Liver (tissue), 9 donors: Measurements from ENCODE around the gene ARL5B. TPM values are rescaled to one million over a fixed set of nuclear protein-coding genes. Genes with fewer than 3 reads are reported as not detected.

Source experiments
- DNase-seq: peaks from one replicate; pipeline ENCODE4 v3.0.0-alpha.2; 2017; ENCODE audit warnings: low spot score
- H3K27ac ChIP-seq, 2 donors: one replicate each; pipeline ENCODE4 v1.7.0; 2013; ENCODE audit warnings: inconsistent platforms in 2 of 2, low read length in 2 of 2, control low read depth in 1 of 2, low read depth in 1 of 2, mild to moderate bottlenecking in 1 of 2
- H3K27me3 ChIP-seq, 4 donors: one replicate each; pipeline versions ENCODE4 v1.6.1 to v1.7.0; 2013; ENCODE audit warnings: low read length in 3 of 4, inconsistent platforms in 1 of 4, mild to moderate bottlenecking in 1 of 4, moderate library complexity in 1 of 4; ENCODE audit not compliant: control insufficient read depth in 4 of 4, insufficient read depth in 4 of 4
- H3K36me3 ChIP-seq, 4 donors: one replicate each; pipeline versions ENCODE4 v1.6.1 to v1.7.0; 2013; ENCODE audit warnings: low read length in 3 of 4, mild to moderate bottlenecking in 3 of 4, low read depth in 1 of 4, moderate library complexity in 1 of 4; ENCODE audit not compliant: control insufficient read depth in 4 of 4, insufficient read depth in 3 of 4
- H3K4me1 ChIP-seq, 4 donors: one replicate each; pipeline versions ENCODE4 v1.6.1 to v1.7.0; 2013; ENCODE audit warnings: low read length in 3 of 4, mild to moderate bottlenecking in 3 of 4, moderate library complexity in 1 of 4; ENCODE audit not compliant: control insufficient read depth in 4 of 4, insufficient read depth in 4 of 4
- H3K4me3 ChIP-seq, 3 donors: one replicate each; pipeline versions ENCODE4 v1.6.1 to v1.7.0; 2013; ENCODE audit warnings: low read length in 3 of 3, control low read depth in 1 of 3, low read depth in 1 of 3, mild to moderate bottlenecking in 1 of 3
- H3K9ac ChIP-seq, 2 donors: one replicate each; pipeline ENCODE4 v1.7.0; 2013; ENCODE audit warnings: low read length in 2 of 2, mild to moderate bottlenecking in 2 of 2, moderate library complexity in 2 of 2, control low read depth in 1 of 2, low read depth in 1 of 2
- H3K9me3 ChIP-seq, 4 donors: one replicate each; pipeline versions ENCODE4 v1.6.1 to v1.7.0; 2013; ENCODE audit warnings: low read length in 3 of 4; ENCODE audit not compliant: control insufficient read depth in 4 of 4
- ATF3 ChIP-seq: IDR thresholded peaks from 2 replicates; pipeline ENCODE4 v1.6.1; 2016; ENCODE audit warnings: antibody characterized with exemption
- CTCF ChIP-seq: fragments of 150-350 bp; IDR thresholded peaks from 2 replicates; pipeline ENCODE4 v1.5.1; 2017; ENCODE audit warnings: improper control_type of control experiment, low read depth, low read length; ENCODE audit not compliant: missing input control
- EGR1 ChIP-seq, 2 donors: IDR thresholded peaks; 2 replicates each; pipeline ENCODE4 v1.6.1; 2016 to 2018; ENCODE audit warnings: antibody characterized with exemption in 2 of 2, low read depth in 2 of 2
- FOXA1 ChIP-seq: IDR thresholded peaks from 2 replicates; pipeline ENCODE4 v1.6.1; 2016; ENCODE audit warnings: antibody characterized with exemption
- FOXA2 ChIP-seq: IDR thresholded peaks from 2 replicates; pipeline ENCODE4 v1.6.1; 2016; ENCODE audit warnings: antibody characterized with exemption
- HNF4A ChIP-seq, 2 donors: conservative IDR thresholded peaks; 2 replicates each; pipeline ENCODE4 v1.6.1; 2016; ENCODE audit warnings: antibody characterized with exemption in 2 of 2, mild to moderate bottlenecking in 2 of 2
- HNF4G ChIP-seq: IDR thresholded peaks from 2 replicates; pipeline ENCODE4 v1.6.1; 2016; ENCODE audit warnings: antibody characterized with exemption
- JUND ChIP-seq, 2 donors: IDR thresholded peaks; 2 replicates each; pipeline ENCODE4 v1.6.1; 2016; ENCODE audit warnings: antibody characterized with exemption in 2 of 2
- MAX ChIP-seq: IDR thresholded peaks from 2 replicates; pipeline ENCODE4 v1.6.1; 2016; ENCODE audit warnings: antibody characterized with exemption
- NR2F2 ChIP-seq: IDR thresholded peaks from 2 replicates; pipeline ENCODE4 v1.6.1; 2016; ENCODE audit warnings: antibody characterized with exemption
- RAD21 ChIP-seq, 2 donors: IDR thresholded peaks; 2 replicates each; pipeline ENCODE4 v1.6.1; 2016; ENCODE audit warnings: antibody characterized with exemption in 2 of 2, mild to moderate bottlenecking in 2 of 2
- REST ChIP-seq: IDR thresholded peaks from 2 replicates; pipeline ENCODE4 v1.6.1; 2016; ENCODE audit warnings: antibody characterized with exemption, mild to moderate bottlenecking
- RXRA ChIP-seq, 2 donors: IDR thresholded peaks; 2 replicates each; pipeline ENCODE4 v1.6.1; 2017 to 2018; ENCODE audit warnings: antibody characterized with exemption in 2 of 2, mild to moderate bottlenecking in 1 of 2
- SP1 ChIP-seq: IDR thresholded peaks from 2 replicates; pipeline ENCODE4 v1.6.1; 2018; ENCODE audit warnings: antibody characterized with exemption, mild to moderate bottlenecking
- TAF1 ChIP-seq: conservative IDR thresholded peaks from 2 replicates; pipeline ENCODE4 v1.6.1; 2016; ENCODE audit warnings: antibody characterized with exemption, mild to moderate bottlenecking
- YY1 ChIP-seq: IDR thresholded peaks from 2 replicates; pipeline ENCODE4 v1.6.1; 2016; ENCODE audit warnings: antibody characterized with exemption, mild to moderate bottlenecking
- WGBS: extraction: QIAGEN DNeasy Blood & Tissue Kit; methylation state at CpG from one replicate; pipeline ENCODE4 v1.1.7; 2013; 5-methylcytosine and 5-hydroxymethylcytosine counted together
- polyA plus RNA-seq, 2 donors: library from polyadenylated mRNA; stranded (reverse) in 1 of 2; unstranded in 1 of 2; fragments of 200-250 nt in 1 of 2; fragments of >200 nt in 1 of 2; fragmentation: Nextera tagmentation in 1 of 2; extraction: Ambion mirVana in 1 of 2; gene quantifications; one replicate each; pipeline versions ENCODE4 v1.2.1 to v1.2.3, GENCODE V29; 2013 to 2015
- total RNA-seq, 2 donors: library from RNA; depleted of rRNA; stranded (reverse); fragments of >200 nt; gene quantifications; one replicate each; pipeline ENCODE4 v1.2.3, GENCODE V29; 2014
- donor health status: healthy.
- donor health status: healthy.
- donor health status: healthy.
- donor health status: healthy.
- donor health status: healthy.

ARL5B gene
- total and polyA plus RNA-seq, 4 donors = 5.2 to 19.5 (median 12.3) TPM

GRCh38 chr10:18703521-18703920, 44.3 kb downstream of the ARL5B start:
- no peak for DNase-seq
- no peaks in the 10 kb centered on the region for H3K36me3 ChIP-seq
- no peak overlapping the region for H3K27ac ChIP-seq
- WGBS = 82% methylated on average over 5 of the region's 5 CpGs
- no peaks in the 10 kb centered on the region for H3K9me3 ChIP-seq
- H3K4me3 ChIP-seq = no peak overlapping the region
- no peaks in the 10 kb centered on the region for H3K27me3 ChIP-seq
- peaks cover 0 to 12% (median 11%) of the 10 kb centered on the region in 4 donors for H3K4me1 ChIP-seq
- TF ChIP-seq FOXA1 = no peak
- TF ChIP-seq NR2F2 = no peak
- no peak for TF ChIP-seq REST
- TF ChIP-seq CTCF = no peak
- no peak for TF ChIP-seq RXRA (IDR thresholded peaks at IDR 0.05)
- no peak for TF ChIP-seq MAX
- no peak for TF ChIP-seq HNF4G
- no peak for TF ChIP-seq SP1
- TF ChIP-seq EGR1 (IDR thresholded peaks at IDR 0.05; ENCODE audit: low read depth in 2 of 2) = no peak
- TF ChIP-seq JUND (IDR thresholded peaks at IDR 0.05) = no peak
- TF ChIP-seq YY1 = no peak
- TF ChIP-seq ATF3 = no peak
- no peak for TF ChIP-seq TAF1
- no peak for TF ChIP-seq RAD21 (IDR thresholded peaks at IDR 0.05)
- no peak for TF ChIP-seq FOXA2
- no peak for TF ChIP-seq HNF4A (conservative IDR thresholded peaks at IDR 0.05)
- no peak overlapping the region for H3K9ac ChIP-seq

GRCh38 chr10:18710201-18710653, 51.0 kb downstream of the ARL5B start:
- no peak for DNase-seq

More at GRCh38 chr10:18710201-18710653, 51.0 kb downstream of the ARL5B start:
- Histone ChIP-seq H3K9me3 (no peaks in the 10 kb centered on the region), H3K9ac (no peak overlapping the region), H3K4me3 (no peak overlapping the region), H3K27ac (no peak overlapping the region), H3K36me3 (no peaks in the 10 kb centered on the region), H3K27me3 (no peaks in the 10 kb centered on the region), H3K4me1 (no peaks in the 10 kb centered on the region)
- 74% methylated on average over 31 of the region's 31 CpGs for WGBS
- TF ChIP-seq ATF3 (no peak), EGR1 (IDR thresholded peaks at IDR 0.05; ENCODE audit: low read depth in 2 of 2) (no peak), CTCF (no peak), FOXA1 (no peak), NR2F2 (no peak), RXRA (IDR thresholded peaks at IDR 0.05) (no peak), TAF1 (no peak), RAD21 (IDR thresholded peaks at IDR 0.05) (no peak), SP1 (no peak), HNF4G (no peak), HNF4A (conservative IDR thresholded peaks at IDR 0.05) (no peak), MAX (no peak), YY1 (no peak), JUND (IDR thresholded peaks at IDR 0.05) (no peak)
